HFF-Myc (cell line): ENCODE data around the gene KCNQ5.

Experiments
- DNase-seq: peaks from one replicate; pipeline ENCODE4 v3.0.0-alpha.2; 2011; ENCODE audit warnings: low read depth; ENCODE audit errors: extremely low read depth
- H3K4me3 ChIP-seq: replicated peaks from 2 replicates; pipeline ENCODE4 v1.5.1; 2011; ENCODE audit warnings: low read depth, mild to moderate bottlenecking, control low read depth, low read length
- CTCF ChIP-seq: IDR thresholded peaks from 2 replicates; pipeline ENCODE4 v1.5.1; 2012; ENCODE audit warnings: mild to moderate bottlenecking, low read depth, low read length, control low read depth; ENCODE audit errors: missing control alignments

KCNQ5 gene

GRCh38 chr6:73145690-73146089 lies 523.8 kb downstream of the KCNQ5 start:
- H3K4me3 ChIP-seq: no peak overlapping the region
- DNase-seq: no peak
- TF ChIP-seq CTCF: no peak

GRCh38 chr6:73151732-73152131 lies 529.9 kb downstream of the KCNQ5 start:
- no peak for TF ChIP-seq CTCF

GRCh38 chr6:73152556-73152955 lies 530.7 kb downstream of the KCNQ5 start:
- no peak for DNase-seq
- no peak overlapping the region for H3K4me3 ChIP-seq
- TF ChIP-seq CTCF: no peak

More at GRCh38 chr6:73151732-73152131, 529.9 kb downstream of the KCNQ5 start:
- no peak for DNase-seq
- H3K4me3 ChIP-seq: no peak overlapping the region

- H3K4me3 ChIP-seq: no peak overlapping the region
- TF ChIP-seq CTCF: no peak
- no peak for DNase-seq
Observed at GRCh38 chr6:73152966-73153757, 531.3 kb downstream of the KCNQ5 start.

GRCh38 chr6:73156793-73157767 lies 535.2 kb downstream of the KCNQ5 start:
- TF ChIP-seq CTCF: no peak
- no peak for DNase-seq
- H3K4me3 ChIP-seq: no peak overlapping the region

GRCh38 chr6:73157870-73158269 lies 536.0 kb downstream of the KCNQ5 start:
- no peak for TF ChIP-seq CTCF
- DNase-seq: no peak
- no peak overlapping the region for H3K4me3 ChIP-seq
